Lower lobe of right lung (tissue), 2 donors: ENCODE data around the gene DDX17. TPM values are rescaled to one million over a fixed set of nuclear protein-coding genes. Genes with fewer than 3 reads are reported as not detected.

Source experiments
- ATAC-seq, 2 donors: fragments of 200-7000 bp; cut with Tn5 transposase; one replicate each; pipeline ENCODE4 v1.9.1; 2020 to 2022; ENCODE audit warnings: mild to moderate bottlenecking in 2 of 2, moderate library complexity in 2 of 2
- DNase-seq: peaks from one replicate; pipeline ENCODE4 v3.0.0-alpha.2; 2020
- H3K27ac ChIP-seq: fragments of 200-600 bp; one replicate; pipeline ENCODE4 v1.8.0; 2022
- H3K27me3 ChIP-seq: fragments of 200-600 bp; one replicate; pipeline ENCODE4 v1.8.0; 2022; ENCODE audit warnings: low read depth
- H3K36me3 ChIP-seq: fragments of 200-600 bp; one replicate; pipeline ENCODE4 v1.8.0; 2022; ENCODE audit warnings: mild to moderate bottlenecking
- H3K4me1 ChIP-seq: fragments of 200-600 bp; one replicate; pipeline ENCODE4 v1.8.0; 2022
- H3K4me3 ChIP-seq: fragments of 200-600 bp; one replicate; pipeline ENCODE4 v1.8.0; 2022; ENCODE audit warnings: mild to moderate bottlenecking
- H3K9me3 ChIP-seq: fragments of 200-600 bp; one replicate; pipeline ENCODE4 v1.8.0; 2022
- intact Hi-C: fragments of 100-400 bp; cut with DNase I; formaldehyde crosslinking; loops from one replicate; pipeline ENCODE4 v1.11.0; 2022
- total RNA-seq: library from RNA; stranded (reverse); fragmentation: NEBNext Ultra II Directional; extraction: Animal tissue kit (Norgen Biotek cat#: 25700); gene quantifications from one replicate; pipeline ENCODE4 v1.2.1, GENCODE V29; 2021
- TF ChIP-seq, protein P1 (sequence below): fragments of 200-600 bp; IDR thresholded peaks from one replicate; pipeline ENCODE4 v1.8.0; 2022; ENCODE audit warnings: antibody characterized with exemption, mild to moderate bottlenecking
- donor health status: DM: no; HTN: yes; CAD: no; lungs with severe emphysema.

The DDX17 gene
- total RNA-seq, 1 donor from 2014 or later: 457 TPM

- Histone ChIP-seq H3K4me1 (no peaks in the 10 kb centered on the region), H3K27ac (no peak overlapping the region), H3K36me3 (no peaks in the 10 kb centered on the region), H3K27me3 (peaks cover 21% of the 10 kb centered on the region), H3K4me3 (no peak overlapping the region), H3K9me3 (no peaks in the 10 kb centered on the region)
- intact Hi-C loops: no loop called here
- no peak for DNase-seq
- ATAC-seq: no peak
- TF ChIP-seq, protein P1, sequence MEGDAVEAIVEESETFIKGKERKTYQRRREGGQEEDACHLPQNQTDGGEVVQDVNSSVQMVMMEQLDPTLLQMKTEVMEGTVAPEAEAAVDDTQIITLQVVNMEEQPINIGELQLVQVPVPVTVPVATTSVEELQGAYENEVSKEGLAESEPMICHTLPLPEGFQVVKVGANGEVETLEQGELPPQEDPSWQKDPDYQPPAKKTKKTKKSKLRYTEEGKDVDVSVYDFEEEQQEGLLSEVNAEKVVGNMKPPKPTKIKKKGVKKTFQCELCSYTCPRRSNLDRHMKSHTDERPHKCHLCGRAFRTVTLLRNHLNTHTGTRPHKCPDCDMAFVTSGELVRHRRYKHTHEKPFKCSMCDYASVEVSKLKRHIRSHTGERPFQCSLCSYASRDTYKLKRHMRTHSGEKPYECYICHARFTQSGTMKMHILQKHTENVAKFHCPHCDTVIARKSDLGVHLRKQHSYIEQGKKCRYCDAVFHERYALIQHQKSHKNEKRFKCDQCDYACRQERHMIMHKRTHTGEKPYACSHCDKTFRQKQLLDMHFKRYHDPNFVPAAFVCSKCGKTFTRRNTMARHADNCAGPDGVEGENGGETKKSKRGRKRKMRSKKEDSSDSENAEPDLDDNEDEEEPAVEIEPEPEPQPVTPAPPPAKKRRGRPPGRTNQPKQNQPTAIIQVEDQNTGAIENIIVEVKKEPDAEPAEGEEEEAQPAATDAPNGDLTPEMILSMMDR: no peak
These were observed 63.0 kb downstream of the DDX17 start for GRCh38 chr22:38442967-38443627.

- TF ChIP-seq, protein P1: no peak
- ATAC-seq: no peak
- Histone ChIP-seq H3K36me3 (no peaks in the 10 kb centered on the region), H3K9me3 (no peaks in the 10 kb centered on the region), H3K4me1 (no peaks in the 10 kb centered on the region), H3K27me3 (peaks cover 21% of the 10 kb centered on the region), H3K4me3 (no peak overlapping the region), H3K27ac (no peak overlapping the region)
- no peak for DNase-seq
- intact Hi-C loops: no loop called here
These were observed 64.4 kb downstream of the DDX17 start for GRCh38 chr22:38441620-38442287.

- no peak overlapping the region for H3K27ac ChIP-seq
- no peaks in the 10 kb centered on the region for H3K9me3 ChIP-seq
- peaks cover 16% of the 10 kb centered on the region for H3K27me3 ChIP-seq
- DNase-seq: no peak
- intact Hi-C loops: no loop called here
- no peak overlapping the region for H3K4me3 ChIP-seq
- no peaks in the 10 kb centered on the region for H3K36me3 ChIP-seq
- no peak for ATAC-seq
- no peaks in the 10 kb centered on the region for H3K4me1 ChIP-seq
- TF ChIP-seq, protein P1: no peak
These were observed 65.3 kb downstream of the DDX17 start for GRCh38 chr22:38440747-38441350.

GRCh38 chr22:38437416-38437815 is 68.7 kb downstream of the DDX17 start:
- H3K36me3 ChIP-seq: no peaks in the 10 kb centered on the region
- H3K4me1 ChIP-seq: no peaks in the 10 kb centered on the region
- no peak overlapping the region for H3K4me3 ChIP-seq
- H3K9me3 ChIP-seq: no peaks in the 10 kb centered on the region
- ATAC-seq (no peak), DNase-seq (no peak)
- peaks cover 4% of the 10 kb centered on the region for H3K27me3 ChIP-seq
- no peak overlapping the region for H3K27ac ChIP-seq
- intact Hi-C loops: no loop called here
- TF ChIP-seq, protein P1: no peak

GRCh38 chr22:38436629-38437395 is 69.3 kb downstream of the DDX17 start:
- TF ChIP-seq, protein P1: no peak
- DNase-seq: no peak
- peaks cover 4% of the 10 kb centered on the region for H3K27me3 ChIP-seq
- no peak for ATAC-seq
- H3K36me3 ChIP-seq: no peaks in the 10 kb centered on the region
- no peaks in the 10 kb centered on the region for H3K4me1 ChIP-seq
- H3K27ac ChIP-seq: no peak overlapping the region
- no peak overlapping the region for H3K4me3 ChIP-seq
- no peaks in the 10 kb centered on the region for H3K9me3 ChIP-seq
- intact Hi-C loops: no loop called here
